ENCODE results near the gene CHSY3. TPM values are rescaled to one million over a fixed set of nuclear protein-coding genes. Genes with fewer than 3 reads are reported as not detected.

CHSY3 gene
- total RNA-seq, 6 experiments from 2014 or later = 1.2 to 4.6 (median 1.4) TPM

- Histone ChIP-seq H3K4me3 (no peak overlapping the region), H3K36me3 (no peaks in the 10 kb centered on the region), H3K4me1 (no peaks in the 10 kb centered on the region), H3K27ac (no peak overlapping the region), H3K27me3 (no peaks in the 10 kb centered on the region), H3K9me3 (no peaks in the 10 kb centered on the region)
- ATAC-seq (no peak), DNase-seq (no peak)
- TF ChIP-seq POLR2A (IDR thresholded peaks at IDR 0.05) = no peak
- TF ChIP-seq, protein P1, sequence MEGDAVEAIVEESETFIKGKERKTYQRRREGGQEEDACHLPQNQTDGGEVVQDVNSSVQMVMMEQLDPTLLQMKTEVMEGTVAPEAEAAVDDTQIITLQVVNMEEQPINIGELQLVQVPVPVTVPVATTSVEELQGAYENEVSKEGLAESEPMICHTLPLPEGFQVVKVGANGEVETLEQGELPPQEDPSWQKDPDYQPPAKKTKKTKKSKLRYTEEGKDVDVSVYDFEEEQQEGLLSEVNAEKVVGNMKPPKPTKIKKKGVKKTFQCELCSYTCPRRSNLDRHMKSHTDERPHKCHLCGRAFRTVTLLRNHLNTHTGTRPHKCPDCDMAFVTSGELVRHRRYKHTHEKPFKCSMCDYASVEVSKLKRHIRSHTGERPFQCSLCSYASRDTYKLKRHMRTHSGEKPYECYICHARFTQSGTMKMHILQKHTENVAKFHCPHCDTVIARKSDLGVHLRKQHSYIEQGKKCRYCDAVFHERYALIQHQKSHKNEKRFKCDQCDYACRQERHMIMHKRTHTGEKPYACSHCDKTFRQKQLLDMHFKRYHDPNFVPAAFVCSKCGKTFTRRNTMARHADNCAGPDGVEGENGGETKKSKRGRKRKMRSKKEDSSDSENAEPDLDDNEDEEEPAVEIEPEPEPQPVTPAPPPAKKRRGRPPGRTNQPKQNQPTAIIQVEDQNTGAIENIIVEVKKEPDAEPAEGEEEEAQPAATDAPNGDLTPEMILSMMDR (IDR thresholded peaks at IDR 0.05) = no peak
- WGBS (ENCODE audit: insufficient coverage, low coverage, low lambda C conversion rate, missing lambda C conversion rate) = 60% methylated on average over 3 of the region's 4 CpGs
- intact Hi-C loops (cut with DNase I) = no loop called here
These were observed 26.0 kb downstream of the CHSY3 start for GRCh38 chr5:129930221-129930620.

DNA sequence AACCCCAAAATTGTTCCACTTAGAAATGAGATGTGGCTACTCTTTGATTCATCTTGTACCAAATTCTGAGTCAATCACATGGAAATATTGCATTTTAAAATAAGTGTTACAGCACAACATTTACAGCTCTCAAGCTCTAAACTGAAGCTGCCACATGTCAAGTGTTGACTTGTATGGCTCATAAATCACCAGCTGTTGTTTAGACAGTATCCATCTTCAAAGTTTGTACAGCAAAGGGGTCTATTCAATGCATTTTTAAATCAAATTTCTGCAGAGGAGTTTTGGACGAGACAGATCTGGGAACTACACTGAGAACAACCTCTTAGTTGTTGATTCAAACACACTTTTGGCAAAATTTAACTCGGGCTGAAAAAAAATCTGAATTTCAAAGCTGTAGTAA is 31.4 kb downstream of the CHSY3 start:
- no peak for ATAC-seq
- intact Hi-C loops (cut with DNase I) = no loop called here
- Histone ChIP-seq H3K27ac (no peak overlapping the region), H3K9me3 (no peaks in the 10 kb centered on the region), H3K27me3 (no peaks in the 10 kb centered on the region), H3K4me3 (no peak overlapping the region), H3K4me1 (no peaks in the 10 kb centered on the region), H3K36me3 (no peaks in the 10 kb centered on the region)
- DNase-seq = no peak
- no peak for TF ChIP-seq POLR2A (IDR thresholded peaks at IDR 0.05)
- TF ChIP-seq, protein P1 (IDR thresholded peaks at IDR 0.05) = no peak
- WGBS (ENCODE audit: insufficient coverage, low coverage, low lambda C conversion rate, missing lambda C conversion rate) = 42% methylated on average over 2 of the region's 2 CpGs

- H3K27ac ChIP-seq = no peak overlapping the region
- intact Hi-C loops (cut with DNase I) = no loop called here
- no peak for DNase-seq
- no peaks in the 10 kb centered on the region for H3K9me3 ChIP-seq
- no CpG with 5 or more reads among the region's 3 CpGs for WGBS (ENCODE audit: insufficient coverage, low coverage, low lambda C conversion rate, missing lambda C conversion rate)
- no peaks in the 10 kb centered on the region for H3K27me3 ChIP-seq
- no peak overlapping the region for H3K4me3 ChIP-seq
- TF ChIP-seq, protein P1 (IDR thresholded peaks at IDR 0.05) = no peak
- no peak for TF ChIP-seq POLR2A (IDR thresholded peaks at IDR 0.05)
- ATAC-seq = no peak
- H3K4me1 ChIP-seq = no peaks in the 10 kb centered on the region
- no peaks in the 10 kb centered on the region for H3K36me3 ChIP-seq
These were observed 33.8 kb downstream of the CHSY3 start for GRCh38 chr5:129938077-129938476.

DNA sequence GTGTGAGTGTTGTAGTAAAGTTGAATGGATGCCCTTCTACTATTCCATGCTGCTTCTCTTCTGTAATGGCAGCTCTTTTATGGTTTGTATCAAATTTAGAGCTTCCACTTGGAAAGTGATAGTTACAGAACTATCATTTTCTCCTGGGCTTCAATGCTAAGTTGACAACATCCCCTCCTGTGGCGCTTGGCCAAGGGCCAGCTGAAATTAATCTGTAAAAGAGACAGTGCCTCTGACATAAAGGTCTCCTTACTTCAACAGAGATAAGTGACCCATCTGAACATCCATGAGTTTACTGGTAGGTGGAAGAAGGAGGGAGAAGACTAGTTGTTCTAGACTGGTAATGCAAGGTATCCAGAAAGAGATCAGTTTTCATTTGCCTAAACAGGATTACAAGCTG is 39.7 kb downstream of the CHSY3 start:
- Histone ChIP-seq H3K36me3 (no peaks in the 10 kb centered on the region), H3K27ac (no peak overlapping the region), H3K9me3 (no peaks in the 10 kb centered on the region), H3K4me3 (no peak overlapping the region), H3K27me3 (no peaks in the 10 kb centered on the region), H3K4me1 (no peaks in the 10 kb centered on the region)
- ATAC-seq (no peak), DNase-seq (no peak)
- TF ChIP-seq POLR2A (IDR thresholded peaks at IDR 0.05) = no peak
- intact Hi-C loops (cut with DNase I) = no loop called here
- 44% methylated on average over 1 of the region's 1 CpG for WGBS (ENCODE audit: insufficient coverage, low coverage, low lambda C conversion rate, missing lambda C conversion rate)

DNA sequence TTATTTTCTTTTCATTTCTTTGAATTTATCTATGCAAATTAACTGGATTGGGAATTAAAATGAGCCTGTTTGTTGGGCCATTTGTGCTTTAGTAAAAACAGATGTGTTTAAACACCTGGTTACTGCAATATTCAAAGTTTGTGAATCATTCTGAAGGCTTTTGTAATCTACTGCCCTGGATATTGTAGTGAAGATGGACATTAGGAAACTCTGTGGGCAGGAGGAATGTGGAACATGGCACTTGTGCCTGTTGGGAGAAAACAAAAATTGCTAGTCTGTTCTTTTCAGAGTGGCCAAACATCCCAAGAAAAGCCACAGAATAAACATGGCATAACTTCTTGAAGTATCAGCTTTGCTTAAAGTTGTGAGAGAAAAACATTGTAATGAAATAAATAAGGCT is 40.8 kb downstream of the CHSY3 start:
- ATAC-seq (no peak), DNase-seq (no peak)
- TF ChIP-seq, protein P1 (IDR thresholded peaks at IDR 0.05) = no peak
- no peak for TF ChIP-seq POLR2A (IDR thresholded peaks at IDR 0.05)
- Histone ChIP-seq H3K27me3 (no peaks in the 10 kb centered on the region), H3K4me3 (no peak overlapping the region), H3K9me3 (no peaks in the 10 kb centered on the region), H3K4me1 (no peaks in the 10 kb centered on the region), H3K36me3 (no peaks in the 10 kb centered on the region), H3K27ac (no peak overlapping the region)
- intact Hi-C loops (cut with DNase I) = no loop called here
